Measurements from ENCODE around the gene CPLANE1. TPM values are rescaled to one million over a fixed set of nuclear protein-coding genes. Genes with fewer than 3 reads are reported as not detected.

Gene CPLANE1
- total RNA-seq, 2 experiments from 2014 or later = 6.2 to 7.4 TPM

DNA sequence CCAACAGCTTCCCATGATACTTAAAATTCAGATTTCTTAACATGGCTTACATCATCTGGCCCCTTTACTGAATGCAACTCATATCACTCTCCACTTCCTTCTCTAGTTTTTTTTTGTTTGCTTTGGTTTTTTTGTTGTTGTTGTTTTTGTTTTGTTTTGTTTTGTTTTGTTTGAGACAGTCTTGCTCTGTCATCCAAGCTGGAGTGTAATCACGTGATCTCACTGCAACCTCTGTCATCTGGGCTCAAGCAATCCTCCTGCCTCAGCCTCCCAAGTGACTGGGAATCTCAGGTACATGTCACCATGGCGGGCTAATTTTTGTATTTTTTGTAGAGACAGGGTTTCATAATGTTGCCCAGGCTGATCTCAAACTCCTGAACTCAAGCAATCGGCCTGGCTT, 41.4 kb downstream of the CPLANE1 start:
- no peak for DNase-seq
- ChIA-PET POLR2A (no interaction called here), CTCF (no interaction called here)
- Mint-ChIP-seq H3K4me1 (peaks cover 4% of the 10 kb centered on the region), H3K9me3 (ENCODE audit: low read depth) (no peaks in the 10 kb centered on the region), H3K4me3 (no peak overlapping the region), H3K27ac (no peak overlapping the region), H3K27me3 (no peaks in the 10 kb centered on the region), H3K36me3 (ENCODE audit: low read depth) (peaks cover 17% of the 10 kb centered on the region)
- intact Hi-C loops (cut with DNase I, micrococcal nuclease) = no loop called here
- ATAC-seq = no peak

- H3K36me3 Mint-ChIP-seq (ENCODE audit: low read depth) = peaks cover 14% of the 10 kb centered on the region
- H3K4me3 Mint-ChIP-seq = no peak overlapping the region
- H3K27ac Mint-ChIP-seq = no peak overlapping the region
- DNase-seq (no peak), ATAC-seq (no peak)
- POLR2A ChIA-PET = no interaction called here
- CTCF ChIA-PET = no interaction called here
- H3K4me1 Mint-ChIP-seq = peaks cover 4% of the 10 kb centered on the region
- H3K27me3 Mint-ChIP-seq = no peaks in the 10 kb centered on the region
- intact Hi-C loops (cut with DNase I, micrococcal nuclease) = no loop called here
- no peaks in the 10 kb centered on the region for H3K9me3 Mint-ChIP-seq (ENCODE audit: low read depth)
These were observed 42.4 kb downstream of the CPLANE1 start for GRCh38 chr5:37206736-37207135.

- ChIA-PET CTCF (no interaction called here), POLR2A (no interaction called here)
- H3K36me3 Mint-ChIP-seq (ENCODE audit: low read depth) = peaks cover 12% of the 10 kb centered on the region
- H3K9me3 Mint-ChIP-seq (ENCODE audit: low read depth) = no peaks in the 10 kb centered on the region
- peak overlapping the region; percentile 19 for H3K27ac Mint-ChIP-seq
- H3K4me1 Mint-ChIP-seq = peaks cover 20% of the 10 kb centered on the region
- no peak for DNase-seq
- H3K4me3 Mint-ChIP-seq = no peak overlapping the region
- no peak for ATAC-seq
- H3K27me3 Mint-ChIP-seq = no peaks in the 10 kb centered on the region
- intact Hi-C loops (cut with DNase I, micrococcal nuclease) = loop anchor here in 1 of 2 experiments (5.0 kb wide), 1 partner anchor 87 kb away; no protein-coding TSS in a partner anchor
These were observed 50.3 kb downstream of the CPLANE1 start for GRCh38 chr5:37198842-37199241.

- peak overlapping the region; percentile 2 for H3K4me3 Mint-ChIP-seq
- CTCF ChIA-PET = no interaction called here
- ATAC-seq = peak; percentile 66
- peaks cover 20% of the 10 kb centered on the region for H3K4me1 Mint-ChIP-seq
- H3K9me3 Mint-ChIP-seq (ENCODE audit: low read depth) = no peaks in the 10 kb centered on the region
- POLR2A ChIA-PET = no interaction called here
- H3K36me3 Mint-ChIP-seq (ENCODE audit: low read depth) = peaks cover 11% of the 10 kb centered on the region
- intact Hi-C loops (cut with DNase I, micrococcal nuclease) = loop anchor here in 1 of 2 experiments (5.0 kb wide), 1 partner anchor 86 kb away; no protein-coding TSS in a partner anchor
- peak overlapping the region; percentile 56 for H3K27ac Mint-ChIP-seq
- no peak for DNase-seq
- H3K27me3 Mint-ChIP-seq = no peaks in the 10 kb centered on the region
These were observed 51.1 kb downstream of the CPLANE1 start for GRCh38 chr5:37198061-37198460.

DNA sequence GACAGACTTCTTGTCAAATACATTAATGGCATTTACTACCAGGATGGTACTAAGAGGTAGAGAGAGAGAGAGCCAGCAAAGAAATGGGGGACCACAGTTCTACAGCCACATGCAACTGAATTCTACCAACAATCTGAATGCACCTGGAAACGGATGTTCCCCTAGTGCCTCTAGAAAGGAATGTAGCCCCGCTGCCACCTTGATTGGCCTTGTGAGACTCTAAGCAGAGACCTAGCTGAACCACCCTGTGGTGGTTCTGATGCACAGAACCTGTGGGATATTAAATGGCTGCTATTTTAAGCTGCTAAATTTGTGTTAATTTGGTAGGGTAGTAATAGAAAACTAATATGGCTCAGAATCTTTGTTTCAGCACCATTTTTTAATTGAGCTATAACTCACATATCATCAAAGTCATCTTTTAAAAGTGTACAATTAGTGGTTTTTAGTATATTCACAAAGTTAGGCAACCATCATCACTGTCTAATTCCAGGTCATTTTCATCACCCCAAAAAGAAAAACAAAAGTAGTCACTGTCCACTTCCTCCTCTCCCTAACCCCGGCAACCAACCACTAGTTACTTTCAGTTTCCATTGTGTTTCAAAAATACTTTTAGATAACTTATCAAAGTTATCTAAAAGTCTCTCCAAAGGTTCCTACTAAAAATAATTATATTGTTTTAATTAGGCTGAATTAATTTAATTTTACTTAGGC, 51.7 kb downstream of the CPLANE1 start:
- H3K4me3 Mint-ChIP-seq = peak overlapping the region; percentile 9
- no peaks in the 10 kb centered on the region for H3K9me3 Mint-ChIP-seq (ENCODE audit: low read depth)
- H3K36me3 Mint-ChIP-seq (ENCODE audit: low read depth) = peaks cover 11% of the 10 kb centered on the region
- ChIA-PET CTCF (no interaction called here), POLR2A (no interaction called here)
- peak; percentile 60 for ATAC-seq
- peaks cover 20% of the 10 kb centered on the region for H3K4me1 Mint-ChIP-seq
- no peak for DNase-seq
- no peaks in the 10 kb centered on the region for H3K27me3 Mint-ChIP-seq
- peak overlapping the region; percentile 5 for H3K27ac Mint-ChIP-seq
- intact Hi-C loops (cut with DNase I, micrococcal nuclease) = loop anchor here in 1 of 2 experiments (5.0 kb wide), 1 partner anchor 85 kb away; no protein-coding TSS in a partner anchor

DNA sequence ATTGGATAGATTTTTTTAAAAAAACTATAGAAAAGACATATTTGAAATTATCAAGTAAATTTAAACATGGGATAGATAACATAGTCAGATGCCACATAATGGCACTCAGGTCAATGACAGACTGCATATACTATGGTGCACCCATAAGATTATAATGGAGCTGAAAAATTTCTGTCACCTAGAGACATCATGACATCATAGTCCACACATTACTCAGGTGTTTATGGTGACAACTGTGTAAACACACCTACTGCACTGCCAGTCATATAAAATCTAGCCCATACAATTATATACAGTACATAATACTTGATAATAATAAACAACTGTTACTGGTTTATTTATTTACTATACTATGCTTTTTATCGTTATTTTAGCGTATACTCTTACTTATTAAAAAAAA, 58.6 kb downstream of the CPLANE1 start:
- Mint-ChIP-seq H3K9me3 (ENCODE audit: low read depth) (no peaks in the 10 kb centered on the region), H3K27ac (no peak overlapping the region), H3K4me3 (no peak overlapping the region), H3K27me3 (no peaks in the 10 kb centered on the region), H3K36me3 (ENCODE audit: low read depth) (peaks cover 10% of the 10 kb centered on the region), H3K4me1 (no peaks in the 10 kb centered on the region)
- ChIA-PET POLR2A (no interaction called here), CTCF (interaction anchor here (0.6 kb wide), 1 partner anchor 355 kb away, joined by 3 read pairs; no protein-coding TSS in a partner anchor)
- ATAC-seq = peak; percentile 23
- DNase-seq = no peak
- intact Hi-C loops (cut with DNase I, micrococcal nuclease) = no loop called here

DNA sequence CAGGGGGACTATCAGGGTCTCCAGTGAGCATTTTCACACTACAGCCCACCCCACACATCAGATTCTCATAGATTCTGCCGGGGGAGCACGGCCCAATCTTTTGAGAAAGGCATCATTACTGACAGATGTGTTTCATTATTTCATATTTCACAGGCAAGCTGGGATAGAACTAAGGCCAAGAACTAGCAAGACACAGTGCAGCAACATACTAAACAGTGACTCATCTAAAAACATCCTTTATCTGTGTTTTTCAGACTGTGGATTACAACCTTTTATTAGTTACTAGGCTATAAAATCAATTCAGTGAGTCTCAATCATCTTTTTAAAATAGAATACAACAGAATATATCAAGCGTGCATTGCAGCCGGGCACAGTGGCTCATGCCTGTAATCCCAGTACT, 59.8 kb downstream of the CPLANE1 start:
- CTCF ChIA-PET = interaction anchor here (0.7 to 0.8 kb wide), 2 partner anchors 15 to 39 kb away, joined by 3 to 4 read pairs; no protein-coding TSS in a partner anchor
- Mint-ChIP-seq H3K4me1 (no peaks in the 10 kb centered on the region), H3K9me3 (ENCODE audit: low read depth) (no peaks in the 10 kb centered on the region), H3K27me3 (no peaks in the 10 kb centered on the region), H3K36me3 (ENCODE audit: low read depth) (peaks cover 6% of the 10 kb centered on the region), H3K4me3 (no peak overlapping the region), H3K27ac (no peak overlapping the region)
- DNase-seq (no peak), ATAC-seq (no peak)
- POLR2A ChIA-PET = no interaction called here
- intact Hi-C loops (cut with DNase I, micrococcal nuclease) = no loop called here

DNA sequence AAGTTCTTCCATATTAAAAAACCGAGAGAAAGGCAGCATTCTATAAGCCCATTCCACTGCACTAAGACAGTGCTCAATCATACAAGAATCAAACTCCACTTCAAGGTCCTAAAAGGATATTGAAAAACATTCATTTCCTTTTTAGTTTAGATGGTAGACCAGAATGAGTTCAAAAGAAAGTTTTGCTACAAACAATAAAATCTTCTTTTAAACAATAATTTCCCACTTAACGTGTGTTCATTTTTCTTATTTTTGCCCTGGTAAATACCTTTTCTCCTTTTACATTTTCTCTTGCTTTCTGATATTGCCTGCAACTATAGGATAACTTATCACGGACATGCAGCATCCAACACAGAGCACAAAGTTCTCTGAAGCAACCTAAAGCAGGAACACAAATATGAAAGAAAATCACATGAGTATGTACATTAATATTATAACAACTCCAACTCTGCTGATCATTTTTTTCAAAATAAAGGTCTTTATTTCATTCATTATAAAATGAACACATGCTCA, 61.7 kb downstream of the CPLANE1 start:
- Mint-ChIP-seq H3K27ac (no peak overlapping the region), H3K36me3 (ENCODE audit: low read depth) (peaks cover 18% of the 10 kb centered on the region), H3K4me3 (no peak overlapping the region), H3K27me3 (no peaks in the 10 kb centered on the region), H3K9me3 (ENCODE audit: low read depth) (no peaks in the 10 kb centered on the region), H3K4me1 (no peaks in the 10 kb centered on the region)
- ChIA-PET POLR2A (no interaction called here), CTCF (interaction anchor here (0.6 kb wide), 1 partner anchor 728 kb away, joined by 3 read pairs; no protein-coding TSS in a partner anchor)
- intact Hi-C loops (cut with DNase I, micrococcal nuclease) = no loop called here
- no peak for DNase-seq
- no peak for ATAC-seq

DNA sequence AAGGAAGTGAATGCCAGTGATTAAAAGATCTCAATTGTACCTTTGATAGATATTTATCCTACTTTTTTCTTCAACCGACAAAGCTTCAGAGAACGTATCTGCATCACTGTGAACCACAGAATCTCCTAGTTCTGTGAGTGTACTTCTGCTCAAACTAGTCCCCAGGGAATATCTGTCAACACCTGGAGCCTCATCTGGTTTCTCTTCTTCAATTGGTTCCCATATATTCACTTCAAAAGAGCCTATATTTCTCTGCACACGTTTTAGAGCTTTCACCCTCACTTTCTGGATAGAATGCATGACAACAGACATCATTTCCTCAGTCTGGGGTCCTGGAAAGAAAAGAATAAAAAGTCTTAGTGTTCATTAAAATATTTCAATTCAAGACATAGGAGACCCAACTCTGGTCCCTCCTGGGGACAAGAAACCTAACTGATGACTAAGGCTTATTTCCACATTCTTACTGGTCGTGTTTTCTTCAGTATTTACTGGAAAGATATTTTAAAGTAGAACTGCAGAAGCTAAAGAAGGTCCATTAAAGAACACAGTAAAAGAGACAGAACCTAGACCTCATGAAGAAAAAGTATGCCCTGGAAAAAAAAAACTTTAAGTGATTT, 64.3 kb downstream of the CPLANE1 start:
- no peak for ATAC-seq
- Mint-ChIP-seq H3K27ac (no peak overlapping the region), H3K4me3 (no peak overlapping the region), H3K36me3 (ENCODE audit: low read depth) (peaks cover 22% of the 10 kb centered on the region), H3K4me1 (no peaks in the 10 kb centered on the region), H3K9me3 (ENCODE audit: low read depth) (no peaks in the 10 kb centered on the region), H3K27me3 (no peaks in the 10 kb centered on the region)
- ChIA-PET POLR2A (no interaction called here), CTCF (no interaction called here)
- DNase-seq = no peak
- intact Hi-C loops (cut with DNase I, micrococcal nuclease) = no loop called here

DNA sequence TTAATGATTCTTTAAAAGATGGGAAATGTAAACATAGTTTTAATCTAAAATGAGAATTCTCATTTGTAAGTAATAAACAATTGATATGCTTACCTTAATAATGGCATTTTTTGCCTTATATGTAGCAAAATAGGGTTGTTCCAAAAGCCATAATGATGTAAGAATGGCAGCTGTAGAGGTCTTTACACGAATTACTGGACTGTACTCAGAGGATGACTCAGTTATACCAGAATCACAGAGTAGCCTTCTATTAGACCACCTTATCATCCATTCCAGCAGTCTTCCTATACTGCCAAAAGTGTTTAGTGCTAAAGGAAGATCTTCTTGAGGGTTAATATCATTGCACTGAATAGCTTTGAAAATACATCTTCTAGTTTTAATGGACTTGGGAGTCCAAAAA, 66.5 kb downstream of the CPLANE1 start:
- POLR2A ChIA-PET = no interaction called here
- DNase-seq (no peak), ATAC-seq (no peak)
- Mint-ChIP-seq H3K27ac (no peak overlapping the region), H3K36me3 (ENCODE audit: low read depth) (peaks cover 23% of the 10 kb centered on the region), H3K4me3 (no peak overlapping the region), H3K9me3 (ENCODE audit: low read depth) (no peaks in the 10 kb centered on the region), H3K27me3 (no peaks in the 10 kb centered on the region), H3K4me1 (no peaks in the 10 kb centered on the region)
- CTCF ChIA-PET = no interaction called here
- intact Hi-C loops (cut with DNase I, micrococcal nuclease) = no loop called here

DNA sequence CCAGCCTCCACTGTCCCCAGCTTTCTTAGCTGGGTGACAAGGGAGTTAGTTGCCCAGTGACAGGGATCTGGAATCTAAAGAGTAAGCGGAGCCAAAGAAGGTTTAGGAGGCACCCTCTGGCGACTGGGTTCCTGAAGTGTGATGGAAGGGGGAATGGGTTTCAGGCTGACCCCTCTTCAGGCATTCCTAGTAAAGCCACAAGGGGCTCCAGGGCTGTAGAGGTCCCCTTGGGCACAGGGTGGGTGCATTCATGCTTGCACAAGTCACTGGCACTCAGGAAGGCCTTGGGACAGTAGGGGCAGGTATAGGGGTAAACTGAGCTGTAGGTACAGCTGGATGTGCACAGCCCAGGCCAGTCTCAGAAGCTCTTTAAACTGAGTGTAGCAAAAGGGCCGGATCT, 74.2 kb downstream of the CPLANE1 start:
- H3K9me3 Mint-ChIP-seq (ENCODE audit: low read depth) = no peaks in the 10 kb centered on the region
- H3K27ac Mint-ChIP-seq = no peak overlapping the region
- CTCF ChIA-PET = no interaction called here
- DNase-seq (no peak), ATAC-seq (no peak)
- intact Hi-C loops (cut with DNase I, micrococcal nuclease) = no loop called here
- no peaks in the 10 kb centered on the region for H3K27me3 Mint-ChIP-seq
- peaks cover 21% of the 10 kb centered on the region for H3K36me3 Mint-ChIP-seq (ENCODE audit: low read depth)
- no peak overlapping the region for H3K4me3 Mint-ChIP-seq
- no peaks in the 10 kb centered on the region for H3K4me1 Mint-ChIP-seq
- POLR2A ChIA-PET = no interaction called here

DNA sequence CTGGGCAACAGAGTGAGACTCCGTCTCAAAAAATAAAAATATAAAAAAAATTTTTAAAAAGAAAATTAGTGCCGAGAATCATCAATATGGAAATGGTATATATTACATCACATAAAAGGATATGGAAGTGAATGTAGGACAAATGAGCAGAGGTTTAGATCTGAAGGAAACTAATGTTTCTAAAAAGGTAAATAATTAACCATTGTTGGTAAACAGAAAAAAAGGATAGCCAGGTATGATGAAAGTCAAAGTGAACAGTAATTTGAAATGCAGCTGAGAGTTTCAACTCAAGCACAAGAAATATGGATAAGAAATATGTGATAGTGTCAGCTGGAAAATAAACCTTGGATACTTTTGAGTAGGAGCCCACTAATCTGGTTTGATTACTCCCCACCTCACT, 76.2 kb downstream of the CPLANE1 start:
- no peak for ATAC-seq
- DNase-seq = no peak
- no peak overlapping the region for H3K27ac Mint-ChIP-seq
- no peak overlapping the region for H3K4me3 Mint-ChIP-seq
- intact Hi-C loops (cut with DNase I, micrococcal nuclease) = no loop called here
- H3K4me1 Mint-ChIP-seq = no peaks in the 10 kb centered on the region
- H3K36me3 Mint-ChIP-seq (ENCODE audit: low read depth) = peaks cover 31% of the 10 kb centered on the region
- POLR2A ChIA-PET = no interaction called here
- no peaks in the 10 kb centered on the region for H3K27me3 Mint-ChIP-seq
- no peaks in the 10 kb centered on the region for H3K9me3 Mint-ChIP-seq (ENCODE audit: low read depth)
- CTCF ChIA-PET = no interaction called here
